ENCODE data around the gene GSC2.

The GSC2 gene

DNA sequence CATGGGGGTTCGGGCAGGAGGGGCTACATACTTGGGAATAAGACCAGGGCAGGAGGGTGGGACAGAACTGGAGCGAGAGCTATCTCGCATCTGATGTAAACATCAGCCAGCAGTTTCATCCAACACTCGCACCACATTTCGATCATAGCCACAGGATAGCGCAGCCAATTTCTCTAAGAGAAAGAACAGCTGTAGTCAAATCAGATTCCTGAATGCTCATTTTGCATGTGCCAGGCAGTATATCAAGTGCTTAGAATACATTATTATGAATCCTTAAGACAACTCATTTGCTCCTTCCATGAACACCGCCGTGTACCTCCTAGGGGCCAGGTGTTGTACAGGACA lies 42.4 kb downstream of the GSC2 start:
- Histone ChIP-seq H3K9me3 (ENCODE audit: control insufficient read depth, low read length) (no peaks in the 10 kb centered on the region), H3K4me1 (ENCODE audit: control insufficient read depth, insufficient read depth, low read length) (peaks cover 16% of the 10 kb centered on the region), H3K27ac (ENCODE audit: insufficient read depth, low read depth, low read length, poor library complexity, severe bottlenecking) (no peak overlapping the region), H3K36me3 (ENCODE audit: control insufficient read depth, insufficient read depth, low read length) (no peaks in the 10 kb centered on the region), H3K27me3 (ENCODE audit: control insufficient read depth, insufficient read depth, low read length, poor library complexity, severe bottlenecking) (no peaks in the 10 kb centered on the region), H3K4me3 (ENCODE audit: insufficient read depth, low read depth, low read length) (no peak overlapping the region)
- WGBS, 2 experiments = 91 to 97% methylated on average over 8 of the region's 8 CpGs

DNA sequence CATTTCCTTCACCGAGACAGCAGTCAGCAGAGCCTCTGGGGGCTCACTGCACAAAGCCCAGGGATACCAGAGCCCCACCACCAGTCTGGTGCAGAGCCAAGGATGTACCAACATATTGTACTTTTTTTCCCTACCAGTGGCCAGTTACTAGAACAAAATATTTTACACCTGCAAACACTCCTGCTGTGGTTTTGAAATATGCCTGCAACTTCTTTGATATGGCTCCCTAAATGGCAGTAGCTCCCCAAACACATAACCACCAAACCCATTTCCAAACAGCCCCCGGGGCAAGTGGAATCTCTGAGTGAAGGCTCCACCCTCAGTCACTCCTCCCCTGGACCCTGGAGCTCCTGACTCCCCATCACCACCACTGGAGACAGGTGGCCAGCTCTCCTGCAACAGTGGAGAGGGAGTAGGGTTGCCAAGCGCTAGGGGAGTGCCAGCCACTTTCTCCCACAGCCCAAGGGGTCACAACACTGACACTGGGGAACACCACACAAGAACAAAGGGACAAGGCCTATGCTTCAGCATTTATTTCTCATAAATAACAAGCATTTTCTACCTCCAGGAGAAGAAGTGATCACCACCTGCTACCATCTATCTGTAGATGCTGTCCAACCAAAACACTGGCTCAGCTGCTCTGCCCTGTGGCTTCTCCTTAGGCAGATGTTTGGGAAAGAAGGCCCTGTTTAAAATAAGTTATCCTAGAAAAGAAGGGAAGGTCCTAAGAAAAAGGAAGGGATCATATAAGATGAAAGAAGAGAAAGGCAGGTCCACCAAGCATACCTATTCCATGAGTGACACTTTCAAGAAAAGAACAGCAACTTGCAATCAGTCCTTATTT lies 43.0 kb downstream of the GSC2 start:
- peaks cover 16% of the 10 kb centered on the region for H3K4me1 ChIP-seq (ENCODE audit: control insufficient read depth, insufficient read depth, low read length)
- no peaks in the 10 kb centered on the region for H3K9me3 ChIP-seq (ENCODE audit: control insufficient read depth, low read length)
- 93 to 97% methylated on average over 3 of the region's 3 CpGs for WGBS, 2 experiments
- no peak overlapping the region for H3K4me3 ChIP-seq (ENCODE audit: insufficient read depth, low read depth, low read length)
- H3K27me3 ChIP-seq (ENCODE audit: control insufficient read depth, insufficient read depth, low read length, poor library complexity, severe bottlenecking) = no peaks in the 10 kb centered on the region
- H3K27ac ChIP-seq (ENCODE audit: insufficient read depth, low read depth, low read length, poor library complexity, severe bottlenecking) = no peak overlapping the region
- no peaks in the 10 kb centered on the region for H3K36me3 ChIP-seq (ENCODE audit: control insufficient read depth, insufficient read depth, low read length)

DNA sequence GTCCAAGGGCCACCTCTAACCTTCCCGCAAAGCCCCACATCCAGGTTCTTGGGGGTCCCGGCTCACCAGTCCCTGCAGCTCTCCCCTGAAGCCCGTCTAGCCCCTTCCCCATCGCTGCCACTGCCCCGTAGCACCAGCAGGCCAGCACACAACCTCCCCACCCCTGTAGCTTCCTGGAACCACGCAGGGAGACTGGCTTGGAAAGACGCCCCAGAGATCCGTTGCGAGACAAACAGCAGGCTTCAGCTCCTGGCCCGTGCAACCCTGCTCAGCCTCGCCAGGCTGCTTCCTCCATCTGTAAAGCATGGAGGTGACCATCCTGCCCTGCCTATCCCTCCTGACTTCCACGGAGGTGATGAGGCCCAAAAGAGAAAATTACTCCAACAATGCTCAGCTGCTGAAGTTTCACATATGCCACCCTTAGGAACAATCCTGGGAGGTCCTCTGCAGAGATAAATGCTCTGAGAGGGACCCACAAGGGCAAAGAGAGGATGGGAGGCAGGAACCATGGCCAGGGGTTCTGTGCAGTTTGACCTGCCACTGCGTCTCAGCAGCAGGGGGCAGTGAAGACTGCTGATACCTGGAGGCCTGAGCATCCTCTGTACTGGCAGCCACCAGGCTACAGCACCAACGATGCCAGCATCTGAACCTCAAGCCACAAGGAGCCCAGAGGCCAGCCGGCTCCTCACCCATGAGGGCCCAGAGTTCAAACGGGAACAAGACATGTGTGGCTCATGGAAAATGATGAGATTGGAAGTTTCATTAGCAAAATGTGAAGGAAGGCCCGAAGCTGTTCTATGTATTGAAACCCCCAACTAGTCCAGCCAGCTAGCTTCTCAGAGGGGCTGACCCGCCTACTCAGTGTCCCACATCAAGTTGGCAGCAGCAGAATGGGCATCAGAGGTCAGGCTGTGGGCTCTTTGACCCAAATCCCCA lies 44.0 kb downstream of the GSC2 start:
- Histone ChIP-seq H3K4me1 (ENCODE audit: control insufficient read depth, insufficient read depth, low read length) (peaks cover 10% of the 10 kb centered on the region), H3K9me3 (ENCODE audit: control insufficient read depth, low read length) (no peaks in the 10 kb centered on the region), H3K36me3 (ENCODE audit: control insufficient read depth, insufficient read depth, low read length) (no peaks in the 10 kb centered on the region), H3K4me3 (ENCODE audit: insufficient read depth, low read depth, low read length) (no peak overlapping the region), H3K27me3 (ENCODE audit: control insufficient read depth, insufficient read depth, low read length, poor library complexity, severe bottlenecking) (no peaks in the 10 kb centered on the region), H3K27ac (ENCODE audit: insufficient read depth, low read depth, low read length, poor library complexity, severe bottlenecking) (no peak overlapping the region)
- 85% methylated on average over 18 of the region's 18 CpGs for WGBS, 2 experiments

DNA sequence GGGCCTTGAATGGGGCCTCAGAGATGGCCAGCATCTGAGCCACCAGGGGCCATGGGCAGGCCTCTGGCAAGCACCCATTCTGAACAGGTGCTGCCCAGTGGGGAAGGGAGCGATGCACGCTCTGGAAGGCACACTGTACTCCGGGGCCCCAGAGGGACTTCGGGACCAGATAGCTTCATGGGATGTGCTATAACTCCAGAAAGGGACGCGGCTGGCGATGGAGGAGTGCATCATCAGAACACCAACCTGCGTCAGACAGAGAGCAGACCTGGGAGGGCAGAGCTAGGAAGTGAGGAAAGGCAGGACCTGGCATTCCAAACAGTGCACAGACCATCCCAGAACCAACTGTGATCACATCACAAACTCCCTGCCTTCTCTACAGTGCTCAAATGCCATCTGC lies 44.6 kb downstream of the GSC2 start:
- Histone ChIP-seq H3K4me1 (ENCODE audit: control insufficient read depth, insufficient read depth, low read length) (peaks cover 5% of the 10 kb centered on the region), H3K9me3 (ENCODE audit: control insufficient read depth, low read length) (no peaks in the 10 kb centered on the region), H3K4me3 (ENCODE audit: insufficient read depth, low read depth, low read length) (no peak overlapping the region), H3K27me3 (ENCODE audit: control insufficient read depth, insufficient read depth, low read length, poor library complexity, severe bottlenecking) (no peaks in the 10 kb centered on the region), H3K27ac (ENCODE audit: insufficient read depth, low read depth, low read length, poor library complexity, severe bottlenecking) (no peak overlapping the region), H3K36me3 (ENCODE audit: control insufficient read depth, insufficient read depth, low read length) (no peaks in the 10 kb centered on the region)
- 98% methylated on average over 8 of the region's 8 CpGs for WGBS, 2 experiments

DNA sequence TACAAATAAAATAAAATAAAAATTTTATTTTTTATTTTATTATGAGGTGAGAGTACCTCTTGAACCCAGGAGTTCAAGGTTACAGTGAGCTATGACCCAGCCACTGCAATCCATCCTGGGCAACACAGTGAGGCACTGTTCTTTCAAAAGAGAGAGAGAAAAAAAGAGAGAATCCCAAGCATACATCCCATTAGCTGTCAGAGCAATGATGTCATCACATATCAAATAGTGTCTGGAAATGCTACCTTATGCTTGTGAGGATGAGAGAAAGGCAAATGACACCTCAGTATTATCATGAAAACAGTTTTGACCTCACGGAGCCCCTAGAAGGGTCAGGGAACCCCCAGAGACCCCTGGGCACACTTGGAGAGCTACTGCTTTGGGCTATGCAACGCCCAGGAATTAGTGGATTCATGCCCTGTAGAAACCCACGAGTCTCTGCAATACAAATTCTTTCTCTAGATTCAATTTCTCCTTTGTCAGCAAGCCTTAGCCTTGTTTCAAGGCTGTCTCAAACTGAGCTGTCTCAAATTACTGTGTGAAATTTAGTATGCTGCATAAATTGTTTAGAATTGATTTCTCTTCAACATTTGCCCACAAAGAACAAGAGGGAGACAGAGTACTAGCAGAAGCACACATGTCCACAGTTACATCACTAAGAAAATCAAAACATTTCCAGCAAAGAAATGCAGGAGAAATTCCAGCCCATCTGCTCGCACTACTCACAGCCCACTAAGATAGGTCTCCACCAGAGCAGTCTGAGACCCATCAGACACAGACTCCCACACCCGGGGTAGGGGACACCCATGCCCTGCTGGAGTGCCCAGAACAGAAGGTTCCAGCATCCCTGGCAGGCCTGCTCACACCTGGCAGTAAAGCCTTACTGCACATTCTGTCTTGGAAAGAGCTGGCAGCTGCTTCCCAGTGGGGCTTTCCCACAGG lies 45.9 kb downstream of the GSC2 start:
- H3K27ac ChIP-seq (ENCODE audit: insufficient read depth, low read depth, low read length, poor library complexity, severe bottlenecking) = no peak overlapping the region

DNA sequence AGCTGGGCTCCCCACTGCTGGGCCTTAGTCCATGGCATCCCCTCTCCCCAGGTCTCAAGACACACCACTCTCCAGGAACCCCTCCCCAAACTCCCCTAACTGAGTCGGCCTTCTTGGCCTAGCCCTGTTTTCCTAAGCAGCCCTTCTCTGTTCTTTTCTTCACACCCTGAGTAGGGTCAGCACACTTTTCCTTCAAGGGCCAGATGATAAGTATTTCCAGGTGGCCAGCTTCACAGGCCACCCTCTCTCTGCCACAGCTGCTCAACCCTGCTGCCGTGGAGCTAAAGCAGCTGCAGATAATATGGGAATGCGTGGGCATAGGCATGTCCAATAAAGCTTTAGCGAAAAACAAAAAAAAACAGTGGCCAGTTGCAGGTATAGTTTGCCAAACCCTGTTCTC lies 51.9 kb downstream of the GSC2 start:
- no peak overlapping the region for H3K27ac ChIP-seq (ENCODE audit: insufficient read depth, low read depth, low read length, poor library complexity, severe bottlenecking)
- 91 to 95% methylated on average over 4 of the region's 4 CpGs for WGBS, 2 experiments

More for the DNA sequence above, 45.9 kb downstream of the GSC2 start:
- H3K27me3 ChIP-seq (ENCODE audit: control insufficient read depth, insufficient read depth, low read length, poor library complexity, severe bottlenecking) = no peaks in the 10 kb centered on the region
- no peaks in the 10 kb centered on the region for H3K4me1 ChIP-seq (ENCODE audit: control insufficient read depth, insufficient read depth, low read length)
- no peaks in the 10 kb centered on the region for H3K9me3 ChIP-seq (ENCODE audit: control insufficient read depth, low read length)
- no peaks in the 10 kb centered on the region for H3K36me3 ChIP-seq (ENCODE audit: control insufficient read depth, insufficient read depth, low read length)
- no peak overlapping the region for H3K4me3 ChIP-seq (ENCODE audit: insufficient read depth, low read depth, low read length)
- WGBS, 2 experiments = 95 to 97% methylated on average over 5 of the region's 5 CpGs

DNA sequence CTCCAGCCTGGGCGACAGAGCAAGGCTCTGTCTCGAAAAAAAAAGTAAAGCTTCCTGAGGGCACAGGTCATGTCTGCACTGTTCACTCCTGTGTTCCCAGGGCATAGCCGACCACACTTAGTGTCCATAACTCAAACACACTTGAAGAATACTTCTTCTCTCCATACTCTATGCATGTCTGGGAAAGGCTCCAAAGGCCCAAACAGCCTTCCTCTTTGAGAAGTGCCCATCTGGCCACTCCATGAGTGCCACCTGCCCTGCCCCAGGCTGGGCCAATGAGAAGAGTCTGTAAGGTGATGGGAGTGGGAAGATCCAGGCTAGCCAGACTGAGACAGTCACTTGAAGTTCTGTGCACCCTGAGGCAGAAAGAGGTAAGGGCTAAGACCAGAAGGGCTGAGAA lies 52.6 kb downstream of the GSC2 start:
- Histone ChIP-seq H3K9me3 (ENCODE audit: control insufficient read depth, low read length) (no peaks in the 10 kb centered on the region), H3K4me3 (ENCODE audit: insufficient read depth, low read depth, low read length) (no peak overlapping the region), H3K4me1 (ENCODE audit: control insufficient read depth, insufficient read depth, low read length) (no peaks in the 10 kb centered on the region), H3K27ac (ENCODE audit: insufficient read depth, low read depth, low read length, poor library complexity, severe bottlenecking) (no peak overlapping the region), H3K27me3 (ENCODE audit: control insufficient read depth, insufficient read depth, low read length, poor library complexity, severe bottlenecking) (no peaks in the 10 kb centered on the region), H3K36me3 (ENCODE audit: control insufficient read depth, insufficient read depth, low read length) (no peaks in the 10 kb centered on the region)
- WGBS, 2 experiments = 96 to 98% methylated on average over 3 of the region's 3 CpGs

More for the DNA sequence above, 51.9 kb downstream of the GSC2 start:
- Histone ChIP-seq H3K9me3 (ENCODE audit: control insufficient read depth, low read length) (no peaks in the 10 kb centered on the region), H3K4me1 (ENCODE audit: control insufficient read depth, insufficient read depth, low read length) (no peaks in the 10 kb centered on the region), H3K27me3 (ENCODE audit: control insufficient read depth, insufficient read depth, low read length, poor library complexity, severe bottlenecking) (no peaks in the 10 kb centered on the region), H3K36me3 (ENCODE audit: control insufficient read depth, insufficient read depth, low read length) (no peaks in the 10 kb centered on the region), H3K4me3 (ENCODE audit: insufficient read depth, low read depth, low read length) (no peak overlapping the region)

Data from ectodermal cell (in vitro differentiated cells).